GM13977 (cell line): ENCODE measurements around the gene PLEKHM3.

Experiments used
- DNase-seq: peaks from one replicate; pipeline ENCODE4 v3.0.0; 2012; ENCODE audit warnings: low spot score
- CTCF ChIP-seq: IDR thresholded peaks from 2 replicates; pipeline ENCODE4 v1.5.1; 2012; ENCODE audit warnings: mild to moderate bottlenecking, control low read depth; ENCODE audit not compliant: insufficient read depth; ENCODE audit errors: extremely low read depth, missing control alignments
- in situ Hi-C: fragments of 300-500 bp; cut with MboI; formaldehyde crosslinking; loops from one replicate; pipeline ENCODE4 v1.12.0; 2022; ENCODE audit warnings: low sequenced_read_pairs, low pct_unique_long_range_greater_than_20kb, mixed read lengths, inconsistent platforms; ENCODE audit not compliant: unreplicated experiment

PLEKHM3 gene

GRCh38 chr2:207926133-207926988 lies 99.0 kb downstream of the PLEKHM3 start:
- no peak for TF ChIP-seq CTCF
- in situ Hi-C loops = no loop called here
- no peak for DNase-seq

- no peak for DNase-seq
- in situ Hi-C loops = no loop called here
- TF ChIP-seq CTCF = no peak
These were observed 99.7 kb downstream of the PLEKHM3 start for GRCh38 chr2:207925601-207926000.

- in situ Hi-C loops = no loop called here
- DNase-seq = no peak
- TF ChIP-seq CTCF = no peak
These were observed 103.7 kb downstream of the PLEKHM3 start for GRCh38 chr2:207921606-207922005.

- DNase-seq = no peak
- in situ Hi-C loops = no loop called here
- TF ChIP-seq CTCF = no peak
These were observed 104.6 kb downstream of the PLEKHM3 start for GRCh38 chr2:207920721-207921120.

GRCh38 chr2:207920321-207920720 lies 105.0 kb downstream of the PLEKHM3 start:
- no peak for TF ChIP-seq CTCF
- in situ Hi-C loops = no loop called here
- no peak for DNase-seq

- no peak for DNase-seq
- TF ChIP-seq CTCF = no peak
- in situ Hi-C loops = no loop called here
These were observed 106.0 kb downstream of the PLEKHM3 start for GRCh38 chr2:207919164-207919919.
